GM19035 (cell line): Measurements from ENCODE around the gene NSUN3.
"Not testable (repeated sequence)": the region's sequence is repeated elsewhere in the genome, so short reads cannot be mapped to it uniquely, and the experiment has no call there.

Experiments
- ATAC-seq: cut with Tn5 transposase; IDR thresholded peaks from one replicate; pipeline ENCODE4 v1.9.1; 2021; ENCODE audit not compliant: unreplicated experiment

The NSUN3 gene

GRCh38 chr3:94066506-94067500 lies 3.9 kb downstream of the NSUN3 start:
- ATAC-seq = no peak

GRCh38 chr3:94069194-94069813 lies 6.4 kb downstream of the NSUN3 start:
- ATAC-seq = no peak

- peak; percentile 82 for ATAC-seq
Observed at GRCh38 chr3:94070341-94070911, 7.6 kb downstream of the NSUN3 start.

GRCh38 chr3:94071713-94072284 lies 8.9 kb downstream of the NSUN3 start:
- ATAC-seq = peak; percentile 65

GRCh38 chr3:94076055-94076454 lies 13.2 kb downstream of the NSUN3 start:
- ATAC-seq = no peak

- not testable (repeated sequence) for ATAC-seq
Observed at GRCh38 chr3:94080552-94080951, 17.7 kb downstream of the NSUN3 start.

- no peak for ATAC-seq
Observed at GRCh38 chr3:94081884-94082283, 19.0 kb downstream of the NSUN3 start.

GRCh38 chr3:94082391-94082937 lies 19.6 kb downstream of the NSUN3 start:
- no peak for ATAC-seq

- no peak for ATAC-seq
Observed at GRCh38 chr3:94083261-94083660, 20.4 kb downstream of the NSUN3 start.

GRCh38 chr3:94089126-94089525 lies 26.3 kb downstream of the NSUN3 start:
- ATAC-seq = no peak

GRCh38 chr3:94092086-94092485 lies 29.2 kb downstream of the NSUN3 start:
- ATAC-seq = no peak

GRCh38 chr3:94093151-94093550 lies 30.3 kb downstream of the NSUN3 start:
- no peak for ATAC-seq

GRCh38 chr3:94095111-94095510 lies 32.2 kb downstream of the NSUN3 start:
- no peak for ATAC-seq

- ATAC-seq = no peak
Observed at GRCh38 chr3:94098452-94098851, 35.6 kb downstream of the NSUN3 start.

- ATAC-seq = no peak
Observed at GRCh38 chr3:94099311-94099710, 36.5 kb downstream of the NSUN3 start.

GRCh38 chr3:94101860-94102259 lies 39.0 kb downstream of the NSUN3 start:
- ATAC-seq = no peak

GRCh38 chr3:94106268-94106667 lies 43.4 kb downstream of the NSUN3 start:
- no peak for ATAC-seq

GRCh38 chr3:94110232-94110631 lies 47.4 kb downstream of the NSUN3 start:
- ATAC-seq = not testable (repeated sequence)

GRCh38 chr3:94110854-94111253 lies 48.0 kb downstream of the NSUN3 start:
- ATAC-seq = no peak

- no peak for ATAC-seq
Observed at GRCh38 chr3:94114666-94115065, 51.8 kb downstream of the NSUN3 start.

- no peak for ATAC-seq
Observed at GRCh38 chr3:94115482-94115881, 52.6 kb downstream of the NSUN3 start.
